ENCODE data around the gene ZNF775.

Gene ZNF775

GRCh38 chr7:150407588-150408392 lies 28.7 kb downstream of the ZNF775 start:
- Histone ChIP-seq H3K4me3 (ENCODE audit: low read depth, low read length) (no peak overlapping the region), H3K9me3 (ENCODE audit: control insufficient read depth, insufficient read depth, low read length) (no peaks in the 10 kb centered on the region), H3K27me3 (ENCODE audit: control insufficient read depth, insufficient read depth, low read length) (no peaks in the 10 kb centered on the region), H3K9ac (ENCODE audit: low read depth, low read length) (no peak overlapping the region), H3K36me3 (ENCODE audit: control insufficient read depth, insufficient read depth, low read length) (peaks cover 22% of the 10 kb centered on the region), H3K4me1 (ENCODE audit: control insufficient read depth, insufficient read depth, low read length) (peaks cover 26% of the 10 kb centered on the region)

- Histone ChIP-seq H3K27me3 (ENCODE audit: control insufficient read depth, insufficient read depth, low read length) (no peaks in the 10 kb centered on the region), H3K4me3 (ENCODE audit: low read depth, low read length) (no peak overlapping the region), H3K4me1 (ENCODE audit: control insufficient read depth, insufficient read depth, low read length) (peaks cover 18% of the 10 kb centered on the region), H3K36me3 (ENCODE audit: control insufficient read depth, insufficient read depth, low read length) (peaks cover 22% of the 10 kb centered on the region), H3K9me3 (ENCODE audit: control insufficient read depth, insufficient read depth, low read length) (no peaks in the 10 kb centered on the region), H3K9ac (ENCODE audit: low read depth, low read length) (no peak overlapping the region)
Measured at GRCh38 chr7:150408393-150409299, 29.5 kb downstream of the ZNF775 start.

DNA sequence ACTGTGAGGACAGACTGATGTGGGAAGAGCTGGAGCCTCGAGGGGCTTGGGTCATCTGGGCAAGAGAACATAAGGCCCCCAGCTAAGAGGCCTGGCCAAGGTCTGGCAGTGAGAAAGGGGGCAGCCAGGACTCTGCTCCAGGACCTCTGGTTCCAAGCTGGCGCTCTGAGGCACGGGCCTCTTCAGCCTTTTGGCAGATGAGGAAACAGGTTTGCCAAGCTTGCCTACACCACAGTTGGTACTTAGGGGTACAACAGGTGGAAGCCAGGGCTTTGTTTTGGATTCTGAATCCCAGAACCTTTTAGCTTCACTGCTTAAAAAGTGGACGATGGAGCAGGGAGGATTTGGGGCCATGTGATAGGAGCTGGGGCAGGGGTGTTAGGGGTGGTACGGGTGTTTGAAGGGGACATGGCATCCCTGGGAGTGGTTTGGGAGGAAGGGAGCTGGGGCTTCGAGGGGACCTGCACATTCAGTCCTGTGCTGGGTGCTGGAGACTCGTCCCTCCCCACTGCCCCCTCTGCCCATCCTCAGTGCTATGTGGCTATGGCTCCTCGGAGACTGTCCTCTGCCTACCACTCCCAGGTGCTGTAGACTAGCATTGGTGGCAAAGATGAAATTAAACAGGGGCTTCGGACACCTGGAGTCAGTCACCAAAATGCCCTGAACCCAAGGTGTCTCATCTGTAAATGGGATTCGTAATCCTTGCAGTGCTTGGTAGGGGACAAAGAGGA lies 30.3 kb downstream of the ZNF775 start:
- Histone ChIP-seq H3K9ac (ENCODE audit: low read depth, low read length) (no peak overlapping the region), H3K36me3 (ENCODE audit: control insufficient read depth, insufficient read depth, low read length) (peaks cover 22% of the 10 kb centered on the region), H3K4me1 (ENCODE audit: control insufficient read depth, insufficient read depth, low read length) (peaks cover 9% of the 10 kb centered on the region), H3K4me3 (ENCODE audit: low read depth, low read length) (no peak overlapping the region), H3K9me3 (ENCODE audit: control insufficient read depth, insufficient read depth, low read length) (no peaks in the 10 kb centered on the region), H3K27me3 (ENCODE audit: control insufficient read depth, insufficient read depth, low read length) (no peaks in the 10 kb centered on the region)

DNA sequence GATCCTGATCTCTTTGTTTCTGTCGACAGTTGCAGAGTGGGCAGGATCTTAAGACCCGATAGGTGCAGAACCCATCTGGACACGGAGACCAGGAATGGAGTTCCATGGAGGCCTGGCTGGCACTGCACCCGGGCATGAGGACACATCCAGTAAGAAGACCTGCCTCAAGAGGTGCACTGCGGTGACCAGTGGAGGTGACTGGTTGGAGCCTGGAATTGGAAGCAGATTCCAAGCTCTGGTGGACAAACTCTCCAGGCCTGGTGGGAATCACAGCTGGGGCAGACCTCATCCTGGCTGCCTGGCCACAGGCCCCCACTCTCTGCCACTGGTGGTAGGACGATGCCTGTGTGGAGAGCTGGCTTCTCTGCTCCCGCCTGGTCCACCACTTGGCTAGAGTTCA lies 31.0 kb downstream of the ZNF775 start:
- Histone ChIP-seq H3K36me3 (ENCODE audit: control insufficient read depth, insufficient read depth, low read length) (peaks cover 22% of the 10 kb centered on the region), H3K9ac (ENCODE audit: low read depth, low read length) (no peak overlapping the region), H3K27me3 (ENCODE audit: control insufficient read depth, insufficient read depth, low read length) (no peaks in the 10 kb centered on the region), H3K4me3 (ENCODE audit: low read depth, low read length) (no peak overlapping the region), H3K9me3 (ENCODE audit: control insufficient read depth, insufficient read depth, low read length) (no peaks in the 10 kb centered on the region), H3K4me1 (ENCODE audit: control insufficient read depth, insufficient read depth, low read length) (peaks cover 9% of the 10 kb centered on the region)

GRCh38 chr7:150410680-150411346 lies 31.7 kb downstream of the ZNF775 start:
- H3K27me3 ChIP-seq (ENCODE audit: control insufficient read depth, insufficient read depth, low read length): no peaks in the 10 kb centered on the region
- no peaks in the 10 kb centered on the region for H3K9me3 ChIP-seq (ENCODE audit: control insufficient read depth, insufficient read depth, low read length)
- no peak overlapping the region for H3K9ac ChIP-seq (ENCODE audit: low read depth, low read length)
- H3K36me3 ChIP-seq (ENCODE audit: control insufficient read depth, insufficient read depth, low read length): peaks cover 22% of the 10 kb centered on the region
- H3K4me3 ChIP-seq (ENCODE audit: low read depth, low read length): no peak overlapping the region
- peaks cover 9% of the 10 kb centered on the region for H3K4me1 ChIP-seq (ENCODE audit: control insufficient read depth, insufficient read depth, low read length)

GRCh38 chr7:150411606-150412005 lies 32.5 kb downstream of the ZNF775 start:
- no peaks in the 10 kb centered on the region for H3K9me3 ChIP-seq (ENCODE audit: control insufficient read depth, insufficient read depth, low read length)
- H3K9ac ChIP-seq (ENCODE audit: low read depth, low read length): no peak overlapping the region
- H3K4me1 ChIP-seq (ENCODE audit: control insufficient read depth, insufficient read depth, low read length): peaks cover 3% of the 10 kb centered on the region
- no peaks in the 10 kb centered on the region for H3K27me3 ChIP-seq (ENCODE audit: control insufficient read depth, insufficient read depth, low read length)
- H3K36me3 ChIP-seq (ENCODE audit: control insufficient read depth, insufficient read depth, low read length): peaks cover 22% of the 10 kb centered on the region
- no peak overlapping the region for H3K4me3 ChIP-seq (ENCODE audit: low read depth, low read length)

DNA sequence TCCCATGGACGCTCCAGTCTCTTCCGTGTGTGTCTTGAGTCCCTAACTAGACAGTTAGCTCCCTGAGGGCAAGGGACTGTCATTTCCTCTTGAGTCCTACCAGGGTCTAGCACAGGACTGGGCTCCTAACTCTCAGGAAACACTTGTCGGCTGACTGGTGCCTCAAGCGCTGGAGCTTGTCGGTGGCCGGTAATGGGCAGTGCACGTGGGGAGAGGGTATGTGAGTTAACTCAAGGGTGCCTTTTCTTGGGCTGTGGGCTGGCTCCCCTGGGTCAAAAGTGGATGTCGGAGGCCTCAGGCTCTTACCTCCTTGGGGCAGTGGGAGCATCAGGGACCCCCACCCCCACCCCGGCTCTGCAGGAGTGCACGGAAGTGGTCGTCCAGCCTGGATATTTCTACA lies 32.9 kb downstream of the ZNF775 start:
- Histone ChIP-seq H3K27me3 (ENCODE audit: control insufficient read depth, insufficient read depth, low read length) (no peaks in the 10 kb centered on the region), H3K4me3 (ENCODE audit: low read depth, low read length) (no peak overlapping the region), H3K36me3 (ENCODE audit: control insufficient read depth, insufficient read depth, low read length) (peaks cover 22% of the 10 kb centered on the region), H3K9me3 (ENCODE audit: control insufficient read depth, insufficient read depth, low read length) (no peaks in the 10 kb centered on the region), H3K4me1 (ENCODE audit: control insufficient read depth, insufficient read depth, low read length) (no peaks in the 10 kb centered on the region), H3K9ac (ENCODE audit: low read depth, low read length) (no peak overlapping the region)

DNA sequence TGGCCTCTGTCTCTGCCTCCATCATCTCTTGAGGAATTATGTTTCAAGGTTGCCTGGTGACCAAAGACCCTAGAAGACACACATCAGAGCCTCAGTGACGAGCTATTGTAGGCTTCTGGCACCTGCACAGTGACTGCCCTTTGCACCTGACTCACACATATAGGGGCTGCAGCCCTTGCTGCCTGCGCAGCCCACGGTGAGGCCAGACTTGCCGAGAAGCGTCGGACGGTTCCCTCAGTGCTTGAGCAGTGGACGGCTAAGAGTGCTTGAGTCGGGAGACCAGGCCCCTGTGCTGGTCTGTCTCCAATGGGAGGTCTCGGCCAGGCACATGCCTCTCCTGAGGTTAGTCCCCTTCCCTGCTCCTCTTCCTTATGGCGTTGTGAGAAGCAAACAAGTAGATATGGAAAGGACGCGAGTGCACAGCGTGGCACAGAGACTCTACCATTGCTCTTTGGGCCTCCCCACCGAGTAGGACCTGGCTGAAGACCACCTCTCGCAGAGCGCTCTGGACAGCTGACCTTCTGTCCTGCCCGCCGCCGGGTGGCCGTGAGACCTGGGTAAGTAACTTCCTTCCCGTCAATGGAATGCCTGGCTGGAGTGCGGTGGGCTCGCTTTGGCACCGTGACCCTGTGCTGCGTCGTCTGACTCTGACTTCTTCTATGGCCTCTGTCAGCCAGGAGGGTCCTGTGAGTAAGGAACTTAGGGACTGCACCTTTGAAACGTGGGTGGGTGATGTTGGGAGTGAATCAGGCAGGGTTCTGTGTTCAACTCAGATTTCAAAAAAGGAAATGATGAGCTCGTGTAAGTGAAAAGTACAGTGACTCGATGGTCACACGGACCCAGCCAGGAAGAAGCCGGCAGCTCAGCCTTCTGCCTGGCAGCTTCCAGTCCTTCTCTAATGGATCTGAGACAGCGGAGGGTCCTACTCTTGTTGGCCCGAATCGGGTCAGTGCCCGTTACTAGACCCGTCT lies 33.7 kb downstream of the ZNF775 start:
- Histone ChIP-seq H3K4me3 (ENCODE audit: low read depth, low read length) (no peak overlapping the region), H3K9me3 (ENCODE audit: control insufficient read depth, insufficient read depth, low read length) (no peaks in the 10 kb centered on the region), H3K9ac (ENCODE audit: low read depth, low read length) (no peak overlapping the region), H3K36me3 (ENCODE audit: control insufficient read depth, insufficient read depth, low read length) (peaks cover 22% of the 10 kb centered on the region), H3K27me3 (ENCODE audit: control insufficient read depth, insufficient read depth, low read length) (no peaks in the 10 kb centered on the region), H3K4me1 (ENCODE audit: control insufficient read depth, insufficient read depth, low read length) (no peaks in the 10 kb centered on the region)

DNA sequence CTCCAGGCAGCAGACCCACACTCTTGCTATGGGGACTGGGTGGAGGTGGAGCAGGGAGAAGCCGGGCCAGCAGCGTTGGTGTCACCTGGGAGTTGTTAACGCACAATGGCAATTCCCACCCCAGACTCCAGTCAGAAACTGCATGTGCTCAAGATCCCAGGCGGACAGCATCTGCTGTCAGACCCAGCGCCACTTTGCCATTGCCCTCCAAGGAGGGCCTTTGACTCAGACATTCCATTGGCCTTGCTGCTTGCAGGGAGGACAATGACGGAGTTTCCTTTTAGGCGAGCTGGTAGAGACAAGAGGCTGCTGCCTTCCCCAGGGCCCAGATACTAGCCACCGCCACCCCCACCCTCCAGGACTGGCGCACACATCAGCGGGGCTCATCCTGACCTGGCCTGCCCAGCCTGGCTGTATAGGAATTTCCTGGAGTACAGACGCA lies 34.5 kb downstream of the ZNF775 start:
- no peaks in the 10 kb centered on the region for H3K4me1 ChIP-seq (ENCODE audit: control insufficient read depth, insufficient read depth, low read length)
- no peaks in the 10 kb centered on the region for H3K9me3 ChIP-seq (ENCODE audit: control insufficient read depth, insufficient read depth, low read length)
- H3K36me3 ChIP-seq (ENCODE audit: control insufficient read depth, insufficient read depth, low read length): peaks cover 17% of the 10 kb centered on the region
- H3K9ac ChIP-seq (ENCODE audit: low read depth, low read length): no peak overlapping the region
- no peaks in the 10 kb centered on the region for H3K27me3 ChIP-seq (ENCODE audit: control insufficient read depth, insufficient read depth, low read length)
- no peak overlapping the region for H3K4me3 ChIP-seq (ENCODE audit: low read depth, low read length)

Data from iPS-15b (cell line).